ENCODE results near the gene PACS1.

The PACS1 gene

GRCh38 chr11:66035653-66036333, 34.3 kb upstream of the PACS1 start:
- no peak for DNase-seq (ENCODE audit: extremely low spot score)
- ChIA-PET POLR2A (interaction anchor here (1.4 to 1.7 kb wide), 2 partner anchors 10 to 16 kb away, joined by 4 to 7 read pairs; partner anchors contain the start of gene SF3B2), CTCF (interaction anchor here (0.7 to 2.6 kb wide), 3 partner anchors 8 to 13 kb away, joined by 4 to 10 read pairs (median 4); no protein-coding TSS in a partner anchor)
- TF ChIP-seq FOXA1 (IDR thresholded peaks at IDR 0.05) (no peak), HDGF (IDR thresholded peaks at IDR 0.05; ENCODE audit: borderline replicate concordance) (no peak), SP1 (IDR thresholded peaks at IDR 0.05) (no peak), TARDBP (IDR thresholded peaks at IDR 0.05) (no peak), SUZ12 (IDR thresholded peaks at IDR 0.05) (no peak), ZNF384 (IDR thresholded peaks at IDR 0.05) (no peak), FOXM1 (IDR thresholded peaks at IDR 0.05; ENCODE audit: borderline replicate concordance) (no peak), ELF4 (IDR thresholded peaks at IDR 0.05) (no peak), FOXK2 (IDR thresholded peaks at IDR 0.05) (no peak), NFRKB (IDR thresholded peaks at IDR 0.05) (no peak), ARNT (IDR thresholded peaks at IDR 0.05) (no peak), BHLHE40 (IDR thresholded peaks at IDR 0.05; ENCODE audit: borderline replicate concordance) (no peak), LEF1 (IDR thresholded peaks at IDR 0.05; ENCODE audit: borderline replicate concordance) (no peak), CTBP1 (IDR thresholded peaks at IDR 0.05; ENCODE audit: borderline replicate concordance) (no peak), PKNOX1 (IDR thresholded peaks at IDR 0.05) (no peak), L3MBTL2 (conservative IDR thresholded peaks at IDR 0.05) (no peak)

GRCh38 chr11:66036334-66036710, 33.8 kb upstream of the PACS1 start:
- no peak for DNase-seq (ENCODE audit: extremely low spot score)
- CTCF ChIA-PET = interaction anchor here (1.1 to 2.6 kb wide), 2 partner anchors 9 to 14 kb away, joined by 4 to 10 read pairs; no protein-coding TSS in a partner anchor
- POLR2A ChIA-PET = interaction anchor here (1.4 to 1.7 kb wide), 2 partner anchors 9 to 16 kb away, joined by 4 to 7 read pairs; partner anchors contain the start of gene SF3B2
- no peak for TF ChIP-seq SUZ12 (IDR thresholded peaks at IDR 0.05)
- TF ChIP-seq FOXK2 (IDR thresholded peaks at IDR 0.05) = no peak
- TF ChIP-seq HDGF (IDR thresholded peaks at IDR 0.05; ENCODE audit: borderline replicate concordance) = no peak
- TF ChIP-seq BHLHE40 (IDR thresholded peaks at IDR 0.05; ENCODE audit: borderline replicate concordance) = no peak
- TF ChIP-seq ELF4 (IDR thresholded peaks at IDR 0.05) = no peak
- no peak for TF ChIP-seq SP1 (IDR thresholded peaks at IDR 0.05)
- no peak for TF ChIP-seq CTBP1 (IDR thresholded peaks at IDR 0.05; ENCODE audit: borderline replicate concordance)
- no peak for TF ChIP-seq L3MBTL2 (conservative IDR thresholded peaks at IDR 0.05)
- no peak for TF ChIP-seq PKNOX1 (IDR thresholded peaks at IDR 0.05)
- no peak for TF ChIP-seq NFRKB (IDR thresholded peaks at IDR 0.05)
- no peak for TF ChIP-seq FOXM1 (IDR thresholded peaks at IDR 0.05; ENCODE audit: borderline replicate concordance)
- TF ChIP-seq LEF1 (IDR thresholded peaks at IDR 0.05; ENCODE audit: borderline replicate concordance) = no peak
- TF ChIP-seq ARNT (IDR thresholded peaks at IDR 0.05) = no peak
- TF ChIP-seq TARDBP (IDR thresholded peaks at IDR 0.05) = no peak
- no peak for TF ChIP-seq ZNF384 (IDR thresholded peaks at IDR 0.05)
- no peak for TF ChIP-seq FOXA1 (IDR thresholded peaks at IDR 0.05)

GRCh38 chr11:66037327-66037726, 32.7 kb upstream of the PACS1 start:
- TF ChIP-seq CTBP1 (IDR thresholded peaks at IDR 0.05; ENCODE audit: borderline replicate concordance) = no peak
- TF ChIP-seq FOXA1 (IDR thresholded peaks at IDR 0.05) = no peak
- TF ChIP-seq ELF4 (IDR thresholded peaks at IDR 0.05) = no peak
- no peak for TF ChIP-seq L3MBTL2 (conservative IDR thresholded peaks at IDR 0.05)
- no peak for TF ChIP-seq FOXK2 (IDR thresholded peaks at IDR 0.05)
- TF ChIP-seq SP1 (IDR thresholded peaks at IDR 0.05) = no peak
- TF ChIP-seq SUZ12 (IDR thresholded peaks at IDR 0.05) = no peak
- no peak for DNase-seq (ENCODE audit: extremely low spot score)
- ChIA-PET POLR2A (no interaction called here), CTCF (interaction anchor here (2.6 kb wide), 1 partner anchor 8 kb away, joined by 10 read pairs; no protein-coding TSS in a partner anchor)

GRCh38 chr11:66039765-66040164, 30.3 kb upstream of the PACS1 start:
- CTCF ChIA-PET = no interaction called here
- no peak for TF ChIP-seq ZNF384 (IDR thresholded peaks at IDR 0.05)
- no peak for TF ChIP-seq ARNT (IDR thresholded peaks at IDR 0.05)
- TF ChIP-seq FOXK2 (IDR thresholded peaks at IDR 0.05) = no peak
- TF ChIP-seq L3MBTL2 (conservative IDR thresholded peaks at IDR 0.05) = no peak
- no peak for TF ChIP-seq BHLHE40 (IDR thresholded peaks at IDR 0.05; ENCODE audit: borderline replicate concordance)
- no peak for TF ChIP-seq PKNOX1 (IDR thresholded peaks at IDR 0.05)
- TF ChIP-seq FOXM1 (IDR thresholded peaks at IDR 0.05; ENCODE audit: borderline replicate concordance) = no peak
- no peak for TF ChIP-seq FOXA1 (IDR thresholded peaks at IDR 0.05)
- no peak for TF ChIP-seq TARDBP (IDR thresholded peaks at IDR 0.05)
- TF ChIP-seq LEF1 (IDR thresholded peaks at IDR 0.05; ENCODE audit: borderline replicate concordance) = no peak
- TF ChIP-seq NFRKB (IDR thresholded peaks at IDR 0.05) = no peak
- no peak for TF ChIP-seq SUZ12 (IDR thresholded peaks at IDR 0.05)
- DNase-seq (ENCODE audit: extremely low spot score) = no peak
- POLR2A ChIA-PET = interaction anchor here (1.4 kb wide), 1 partner anchor 12 kb away, joined by 3 read pairs; no protein-coding TSS in a partner anchor

GRCh38 chr11:66042227-66042995, 27.7 kb upstream of the PACS1 start:
- ChIA-PET CTCF (interaction anchor here (0.5 kb wide), 1 partner anchor 683 kb away, joined by 3 read pairs; no protein-coding TSS in a partner anchor), POLR2A (interaction anchor here (1.5 kb wide), 1 partner anchor 40 kb away, joined by 3 read pairs; the partner anchor contains the start of gene BANF1)
- TF ChIP-seq SUZ12 (IDR thresholded peaks at IDR 0.05) = no peak
- no peak for TF ChIP-seq BHLHE40 (IDR thresholded peaks at IDR 0.05; ENCODE audit: borderline replicate concordance)
- no peak for TF ChIP-seq ZNF384 (IDR thresholded peaks at IDR 0.05)
- TF ChIP-seq FOXK2 (IDR thresholded peaks at IDR 0.05) = no peak
- no peak for DNase-seq (ENCODE audit: extremely low spot score)

Measured in HEK293T (cell line).